Stimulated activated CD4-positive, alpha-beta T cell treated with anti-CD3 and anti-CD28 coated beads, TNF-alpha, amount 100 ng/mL, for 48 hours (primary cell): ENCODE measurements around the gene IQSEC1.

ENCODE experiments used
- DNase-seq, 3 donors: peaks; one replicate each; pipeline ENCODE4 v3.0.0-alpha.2; 2020; ENCODE audit warnings: low read depth in 3 of 3

The IQSEC1 gene

GRCh38 chr3:12985148-12985547 lies 88.1 kb downstream of the IQSEC1 start:
- DNase-seq = no peak

- DNase-seq = peak; percentile 35 to 48 (median 36)
Measured at GRCh38 chr3:12984023-12984823, 89.0 kb downstream of the IQSEC1 start.

- DNase-seq = no peak
Measured at GRCh38 chr3:12983319-12983718, 89.9 kb downstream of the IQSEC1 start.

GRCh38 chr3:12982619-12983101 lies 90.6 kb downstream of the IQSEC1 start:
- no peak for DNase-seq

GRCh38 chr3:12981306-12982275 lies 91.6 kb downstream of the IQSEC1 start:
- DNase-seq = no peak

GRCh38 chr3:12980596-12981290 lies 92.5 kb downstream of the IQSEC1 start:
- no peak for DNase-seq

GRCh38 chr3:12979947-12980487 lies 93.2 kb downstream of the IQSEC1 start:
- no peak for DNase-seq

- DNase-seq = no peak
Measured at GRCh38 chr3:12979151-12979946, 93.9 kb downstream of the IQSEC1 start.

GRCh38 chr3:12978682-12979081 lies 94.5 kb downstream of the IQSEC1 start:
- no peak for DNase-seq

- DNase-seq = no peak
Measured at GRCh38 chr3:12977117-12977808, 96.0 kb downstream of the IQSEC1 start.

- no peak for DNase-seq
Measured at GRCh38 chr3:12975748-12976522, 97.3 kb downstream of the IQSEC1 start.

GRCh38 chr3:12974819-12975218 lies 98.4 kb downstream of the IQSEC1 start:
- no peak for DNase-seq

- DNase-seq = no peak
Measured at GRCh38 chr3:12974334-12974733, 98.9 kb downstream of the IQSEC1 start.

GRCh38 chr3:12973827-12974226 lies 99.4 kb downstream of the IQSEC1 start:
- DNase-seq = no peak

- DNase-seq = no peak
Measured at GRCh38 chr3:12972781-12973702, 100.2 kb downstream of the IQSEC1 start.

GRCh38 chr3:12972043-12972442 lies 101.2 kb downstream of the IQSEC1 start:
- DNase-seq = no peak

- DNase-seq = no peak
Measured at GRCh38 chr3:12970684-12971083, 102.5 kb downstream of the IQSEC1 start.

GRCh38 chr3:12969486-12969885 lies 103.7 kb downstream of the IQSEC1 start:
- no peak for DNase-seq
